GM19438 (cell line): Measurements from ENCODE around the gene FIBIN.
"Not testable (repeated sequence)": the region's sequence is repeated elsewhere in the genome, so short reads cannot be mapped to it uniquely, and the experiment has no call there.

Source experiments
- ATAC-seq: cut with Tn5 transposase; IDR thresholded peaks from one replicate; pipeline ENCODE4 v1.9.1; 2021; ENCODE audit warnings: low read depth; ENCODE audit not compliant: unreplicated experiment

FIBIN gene

DNA sequence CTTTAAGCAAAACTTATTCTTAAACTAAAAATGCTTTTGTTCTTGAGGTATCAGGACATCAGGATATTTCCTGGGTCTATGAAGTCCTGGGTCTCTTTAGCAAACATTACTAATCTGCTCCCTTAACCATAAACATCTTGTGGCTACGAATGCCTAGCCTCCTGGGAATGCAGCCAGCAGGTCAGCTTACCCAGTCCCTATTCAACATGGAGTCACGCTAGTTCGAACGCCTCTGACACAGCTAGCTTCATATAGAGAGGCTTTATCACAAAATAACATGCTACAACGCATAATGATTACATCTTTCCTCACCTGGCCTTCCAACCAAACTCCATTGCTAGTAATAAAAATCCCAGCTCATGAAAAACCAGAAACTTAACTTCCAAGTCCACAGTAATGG, 17.5 kb upstream of the FIBIN start:
- ATAC-seq = no peak

DNA sequence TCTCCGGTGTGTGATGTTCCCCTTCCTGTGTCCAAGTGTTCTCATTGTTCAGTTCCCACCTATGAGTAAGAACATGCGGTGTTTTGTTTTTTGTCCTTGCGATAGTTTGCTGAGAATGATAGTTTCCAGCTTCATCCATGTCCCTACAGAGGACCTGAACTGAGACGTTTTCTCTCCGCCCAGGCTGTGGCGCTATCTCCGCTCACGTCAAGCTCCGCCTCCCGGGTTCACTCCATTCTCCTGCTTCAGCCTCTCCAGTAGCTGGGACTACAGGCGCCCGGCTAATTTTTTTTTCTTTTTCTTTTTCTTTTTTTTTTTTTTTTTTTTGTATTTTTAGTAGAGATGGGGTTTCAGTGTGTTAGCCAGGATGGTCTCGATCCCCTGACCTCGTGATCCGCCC, 16.7 kb upstream of the FIBIN start:
- ATAC-seq = not testable (repeated sequence)

DNA sequence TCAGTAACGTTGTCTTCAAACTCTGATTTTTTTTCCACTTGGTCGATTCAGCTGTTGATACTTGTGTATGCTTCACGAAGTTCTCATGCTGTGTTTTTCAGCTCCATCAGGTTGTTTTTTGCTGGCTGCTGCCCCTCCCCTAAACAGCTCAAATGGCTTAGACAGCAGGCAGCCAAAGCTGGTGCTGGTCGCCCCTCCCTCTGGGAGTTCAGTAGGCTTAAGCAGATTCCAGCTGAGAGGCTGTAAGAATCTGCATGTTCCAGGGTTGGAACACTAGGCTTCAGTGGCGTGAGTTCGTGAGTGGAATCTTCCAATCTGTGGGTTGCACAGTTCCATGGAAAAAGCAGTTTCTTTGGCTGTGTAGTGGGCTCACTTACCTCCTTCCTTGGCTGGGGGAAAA, 10.3 kb upstream of the FIBIN start:
- no peak for ATAC-seq

GRCh38 chr11:26985470-26985869, 8.4 kb upstream of the FIBIN start:
- ATAC-seq = no peak

GRCh38 chr11:26985943-26986342, 8.0 kb upstream of the FIBIN start:
- ATAC-seq = no peak

GRCh38 chr11:26987272-26987671, 6.6 kb upstream of the FIBIN start:
- no peak for ATAC-seq

- no peak for ATAC-seq
Measured at GRCh38 chr11:26987731-26988130, 6.2 kb upstream of the FIBIN start.

- no peak for ATAC-seq
Measured at GRCh38 chr11:26992031-26992541, 1.8 kb upstream of the FIBIN start.

- ATAC-seq = no peak
Measured at GRCh38 chr11:26994631-26995095, 751 bp downstream of the FIBIN start.

- no peak for ATAC-seq
Measured at GRCh38 chr11:26995701-26996460, 2.0 kb downstream of the FIBIN start.

DNA sequence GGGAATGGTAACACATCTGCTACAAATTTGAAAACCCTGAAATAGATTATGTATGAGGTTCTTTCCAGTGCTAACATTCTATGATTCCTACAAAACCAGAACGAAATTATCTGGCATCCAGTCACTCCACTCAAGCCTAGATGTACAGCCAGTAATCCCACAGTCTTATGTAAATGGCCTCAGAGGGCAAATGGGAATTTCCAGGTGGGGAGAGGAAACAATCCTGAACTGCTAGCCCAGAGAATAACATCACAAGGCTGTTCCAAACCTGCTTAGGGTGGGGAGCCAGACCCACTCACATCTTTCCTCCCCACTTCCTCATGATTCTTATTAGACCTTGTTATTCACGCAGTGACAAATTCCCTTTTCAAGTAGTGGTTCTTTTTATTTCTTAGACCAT, 3.5 kb downstream of the FIBIN start:
- ATAC-seq = no peak

DNA sequence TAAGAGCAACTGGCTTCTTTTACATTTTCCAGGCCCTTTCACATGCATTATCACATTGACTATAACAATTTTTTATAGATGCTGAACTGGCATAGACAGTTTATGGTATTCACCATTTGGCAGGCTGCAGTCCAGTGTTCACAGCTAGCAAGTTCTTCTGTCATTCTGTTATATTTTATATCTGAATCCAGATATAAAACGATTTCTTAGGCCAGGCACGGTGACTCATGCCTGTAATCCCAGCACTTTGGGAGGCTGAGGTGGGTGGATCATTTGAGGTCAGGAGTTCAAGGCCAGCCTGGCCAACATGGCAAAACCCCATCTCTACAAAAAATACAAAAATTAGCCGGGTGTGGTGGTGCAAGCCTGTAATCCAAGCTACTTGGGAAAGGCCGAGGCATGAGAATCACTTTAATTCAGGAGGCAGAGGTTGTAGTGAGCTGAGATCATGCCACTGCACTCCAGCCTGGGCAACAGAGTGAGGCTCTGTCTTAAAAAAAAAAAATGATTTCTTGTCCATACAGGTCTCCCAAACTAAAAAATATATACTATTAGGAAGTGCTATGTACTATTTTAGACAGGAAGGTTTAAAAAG, 7.3 kb downstream of the FIBIN start:
- ATAC-seq = not testable (repeated sequence)

DNA sequence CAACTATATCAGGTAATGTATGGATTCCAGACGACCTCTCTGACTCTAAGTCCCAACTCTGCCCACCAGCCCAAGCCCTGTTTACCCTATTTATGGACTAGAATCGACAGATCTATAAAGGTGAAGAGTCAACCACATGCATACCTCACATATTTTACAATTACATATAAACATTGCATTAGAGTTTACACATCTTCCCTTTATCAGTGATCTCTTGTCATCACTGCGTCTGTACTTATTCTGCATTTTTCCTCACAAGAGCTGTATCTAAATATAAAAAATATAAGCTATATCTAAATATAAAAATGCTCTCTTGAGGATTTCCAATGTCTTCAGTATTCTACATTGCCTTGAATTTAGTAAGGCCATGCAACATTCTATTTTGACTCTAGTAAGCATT, 8.5 kb downstream of the FIBIN start:
- ATAC-seq = no peak

DNA sequence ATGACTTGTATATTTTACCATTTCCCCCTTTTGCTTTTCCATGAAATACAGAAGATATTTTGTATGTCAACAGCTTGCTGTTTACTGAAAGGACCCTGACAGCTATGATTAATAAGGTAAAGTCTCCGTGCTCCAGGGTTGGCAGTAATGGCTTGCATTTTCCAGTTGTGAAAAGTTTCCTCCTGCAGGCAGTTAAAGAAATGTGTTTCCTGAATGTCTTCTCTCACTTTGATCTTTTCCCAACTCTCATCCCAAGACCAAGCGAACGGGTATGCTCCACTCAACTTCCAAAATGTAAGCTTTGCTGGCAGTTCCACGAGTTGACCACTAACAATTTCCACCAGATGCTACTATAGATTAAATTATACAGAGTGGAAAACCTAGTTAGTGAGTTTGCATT, 8.9 kb downstream of the FIBIN start:
- ATAC-seq = no peak

- ATAC-seq = no peak
Measured at GRCh38 chr11:27004103-27004502, 10.2 kb downstream of the FIBIN start.

DNA sequence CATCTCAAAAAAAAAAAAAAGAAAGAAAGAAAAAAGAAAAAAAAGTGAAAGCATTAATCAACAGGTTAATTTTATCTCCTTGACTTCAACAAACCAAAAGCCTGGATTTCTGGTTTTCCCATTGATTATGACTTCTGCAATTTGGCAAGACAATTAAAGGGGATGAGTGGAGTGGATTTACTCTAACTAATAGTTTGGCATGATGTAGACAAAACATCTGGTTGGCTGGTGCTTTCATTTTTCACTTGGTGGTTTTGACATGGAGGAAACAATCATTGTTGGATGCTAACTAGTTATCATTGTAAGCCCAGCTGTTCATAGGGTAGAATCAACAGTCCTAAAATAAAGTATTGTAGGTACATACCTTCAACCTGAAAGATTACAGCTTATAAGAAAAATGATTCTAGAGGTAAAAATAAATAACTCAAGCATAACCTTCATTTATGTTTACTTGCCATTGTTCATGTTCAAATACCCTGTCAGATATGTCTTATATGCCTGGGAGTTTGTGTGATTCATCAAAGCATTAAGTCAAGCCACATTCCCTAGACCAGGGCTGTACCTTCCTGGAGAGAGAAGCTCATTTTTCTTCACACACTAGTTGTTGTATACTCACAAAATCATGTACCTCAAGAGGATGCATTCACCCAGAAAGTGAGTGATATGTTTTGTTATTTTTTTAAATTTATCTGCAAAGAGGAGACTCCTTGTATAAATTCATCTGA, 15.1 kb downstream of the FIBIN start:
- ATAC-seq = no peak

GRCh38 chr11:27011560-27012233, 17.8 kb downstream of the FIBIN start:
- ATAC-seq = no peak

GRCh38 chr11:27012234-27012921, 18.5 kb downstream of the FIBIN start:
- no peak for ATAC-seq

DNA sequence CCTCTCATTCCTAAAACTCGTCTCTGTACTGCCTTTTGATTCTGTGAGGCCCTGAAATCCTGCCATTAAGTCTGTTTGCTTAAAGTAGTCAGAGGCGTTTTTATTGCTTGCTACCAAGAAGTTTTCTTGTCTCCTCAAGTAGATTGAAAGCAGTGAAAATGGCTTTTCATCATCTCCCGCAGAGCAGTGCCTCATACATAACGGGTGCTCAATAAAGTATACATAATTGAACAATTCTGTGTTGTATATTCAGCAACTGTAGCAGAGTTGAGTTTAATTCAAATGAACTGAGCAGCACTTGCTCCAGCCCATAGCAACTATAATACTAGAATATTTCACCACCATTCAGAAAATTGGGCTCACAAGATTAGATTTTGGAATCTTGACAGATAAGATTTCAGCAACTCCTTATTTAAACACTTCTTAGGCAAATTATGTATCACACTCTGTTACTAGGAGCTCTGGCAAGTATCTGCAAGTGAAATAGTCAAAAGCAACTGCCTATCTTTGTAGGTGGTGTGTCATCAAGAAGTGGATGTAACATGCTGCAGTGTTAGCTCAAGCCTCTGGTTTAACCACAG, 20.0 kb downstream of the FIBIN start:
- ATAC-seq = no peak
